GM23338 (cell line): ENCODE results near the gene STX8. TPM values are rescaled to one million over a fixed set of nuclear protein-coding genes. Genes with fewer than 3 reads are reported as not detected.

ENCODE experiments used
- ATAC-seq: fragments of 200-7000 bp; cut with Tn5 transposase; 3 replicates; pipeline ENCODE4 v1.9.1; 2020
- DNase-seq: peaks from one replicate; pipeline ENCODE4 v3.0.0-alpha.2; 2015; ENCODE audit warnings: low spot score
- H2AFZ ChIP-seq: fragments of 200-600 bp; sonication (generic); 2 replicates; pipeline ENCODE4 v1.8.0; 2016; ENCODE audit warnings: antibody characterized with exemption, mild to moderate bottlenecking, moderate library complexity
- H3F3A ChIP-seq: fragments of 200-600 bp; sonication (generic); replicated peaks from 2 replicates; pipeline ENCODE4 v1.8.0; 2017; ENCODE audit warnings: antibody characterized with exemption, mixed run types, low read depth
- H3K27ac ChIP-seq: fragments of 200-600 bp; sonication (generic); 2 replicates; pipeline ENCODE4 v1.6.1; 2016; ENCODE audit warnings: low read depth
- H3K27me3 ChIP-seq: fragments of 200-600 bp; sonication (generic); 2 replicates; pipeline ENCODE4 v1.8.0; 2016; ENCODE audit warnings: mild to moderate bottlenecking, mixed run types, moderate library complexity; ENCODE audit not compliant: insufficient read depth
- H3K36me3 ChIP-seq: fragments of 200-600 bp; sonication (generic); 2 replicates; pipeline ENCODE4 v1.8.0; 2016; ENCODE audit warnings: mild to moderate bottlenecking; ENCODE audit not compliant: insufficient read depth
- H3K4me1 ChIP-seq: fragments of 200-600 bp; sonication (generic); 2 replicates; pipeline ENCODE4 v1.8.0; 2016; ENCODE audit warnings: mild to moderate bottlenecking, moderate library complexity; ENCODE audit not compliant: insufficient read depth
- H3K4me2 ChIP-seq: fragments of 200-600 bp; sonication (generic); 2 replicates; pipeline ENCODE4 v1.7.1; 2017; ENCODE audit warnings: mixed run types
- H3K4me3 ChIP-seq: fragments of 200-600 bp; sonication (generic); 2 replicates; pipeline ENCODE4 v1.6.1; 2016; ENCODE audit warnings: mixed run types
- H3K79me2 ChIP-seq: fragments of 200-600 bp; sonication (generic); replicated peaks from 2 replicates; pipeline ENCODE4 v1.8.0; 2017; ENCODE audit warnings: mild to moderate bottlenecking; ENCODE audit not compliant: insufficient read depth
- H3K9me2 ChIP-seq: fragments of 200-600 bp; sonication (generic); 2 replicates; pipeline ENCODE4 v1.8.0; 2017; ENCODE audit not compliant: insufficient read depth
- H4K20me1 ChIP-seq: fragments of 200-600 bp; sonication (generic); replicated peaks from 2 replicates; pipeline ENCODE4 v1.8.0; 2017; ENCODE audit warnings: mild to moderate bottlenecking; ENCODE audit not compliant: insufficient read depth
- H3K27ac Mint-ChIP-seq: 2 replicates; pipeline ENCODE4 v1.8.0; 2020; ENCODE audit warnings: inconsistent platforms, mild to moderate bottlenecking, moderate library complexity, mixed read lengths
- H3K27me3 Mint-ChIP-seq: 3 replicates; pipeline ENCODE4 v1.8.0; 2022; ENCODE audit warnings: low read depth, mild to moderate bottlenecking, moderate library complexity, mixed read lengths, inconsistent platforms; ENCODE audit not compliant: insufficient read depth, poor library complexity
- H3K36me3 Mint-ChIP-seq: 3 replicates; pipeline ENCODE4 v1.8.0; 2021; ENCODE audit warnings: low read depth, mild to moderate bottlenecking, inconsistent platforms, moderate library complexity, mixed read lengths
- H3K4me1 Mint-ChIP-seq: 3 replicates; pipeline ENCODE4 v1.8.0; 2020; ENCODE audit warnings: mild to moderate bottlenecking, inconsistent platforms, mixed read lengths
- H3K4me3 Mint-ChIP-seq: 3 replicates; pipeline ENCODE4 v1.8.0; 2021; ENCODE audit warnings: moderate library complexity, mild to moderate bottlenecking, inconsistent platforms, mixed read lengths
- H3K9me3 Mint-ChIP-seq: 3 replicates; pipeline ENCODE4 v1.8.0; 2020; ENCODE audit warnings: moderate library complexity, mild to moderate bottlenecking, inconsistent platforms, mixed read lengths
- EZH2phosphoT487 ChIP-seq: fragments of 200-600 bp; sonication (generic); IDR thresholded peaks from one replicate; pipeline ENCODE4 v1.8.1; 2018; ENCODE audit warnings: antibody characterized with exemption; ENCODE audit not compliant: unreplicated experiment
- JUNB ChIP-seq: IDR thresholded peaks from one replicate; pipeline ENCODE4 v1.6.1; 2016; ENCODE audit warnings: antibody characterized with exemption; ENCODE audit not compliant: unreplicated experiment
- NANOG ChIP-seq: IDR thresholded peaks from 2 replicates; pipeline ENCODE4 v1.6.1; 2016; ENCODE audit warnings: antibody characterized with exemption, borderline replicate concordance
- POLR2AphosphoS5 ChIP-seq: IDR thresholded peaks from 2 replicates; pipeline ENCODE4 v1.6.1; 2016; ENCODE audit warnings: antibody characterized with exemption, low read depth
- STAT1 ChIP-seq: IDR thresholded peaks from one replicate; pipeline ENCODE4 v1.6.1; 2016; ENCODE audit warnings: antibody characterized with exemption; ENCODE audit not compliant: unreplicated experiment
- ZNF331 ChIP-seq: fragments of 250-450 bp; sonication (Bioruptor Pico); IDR thresholded peaks from 2 replicates; pipeline ENCODE4 v1.5.0; 2020; ENCODE audit warnings: low read depth, mild to moderate bottlenecking, moderate library complexity
- ZNF462 ChIP-seq: fragments of 250-450 bp; sonication (Bioruptor Pico); IDR thresholded peaks from 2 replicates; pipeline ENCODE4 v1.5.0; 2020; ENCODE audit warnings: mild to moderate bottlenecking, moderate library complexity
- polyA plus RNA-seq: library from polyadenylated mRNA; unstranded; fragments of >200 nt; fragmentation: Nextera tagmentation; extraction: Ambion mirVana; gene quantifications from 2 replicates; pipeline ENCODE4 v1.2.1, GENCODE V29; 2016
- total RNA-seq: library from RNA; depleted of rRNA; stranded (reverse); fragments of >200 nt; shearing (Covaris generic); gene quantifications from 2 replicates; pipeline ENCODE4 v1.2.3, GENCODE V29; 2014

STX8 gene
- total and polyA plus RNA-seq, 2 experiments from 2014 or later: 59.4 to 82.3 TPM

GRCh38 chr17:9229826-9230201 is 345.8 kb downstream of the STX8 start (continued):
- TF ChIP-seq ZNF462 (CRISPR knock-in tag): no peak
- no peak for TF ChIP-seq JUNB
- no peak for TF ChIP-seq NANOG
- no peak for TF ChIP-seq ZNF331 (CRISPR knock-in tag)
- no peak for TF ChIP-seq EZH2phosphoT487

GRCh38 chr17:9229160-9229825 is 346.3 kb downstream of the STX8 start:
- no peaks in the 10 kb centered on the region for H3K36me3 ChIP-seq
- Mint-ChIP-seq H3K4me3 (no peak overlapping the region), H3K36me3 (no peaks in the 10 kb centered on the region), H3K27ac (no peak overlapping the region), H3K9me3 (no peaks in the 10 kb centered on the region), H3K4me1 (no peaks in the 10 kb centered on the region; the same call in 1 of the 3 replicates), H3K27me3 (peaks cover 9% of the 10 kb centered on the region)
- no peaks in the 10 kb centered on the region for H3K9me2 ChIP-seq
- H3F3A ChIP-seq: no peaks in the 10 kb centered on the region
- ATAC-seq (no peak), DNase-seq (no peak)
- H3K27me3 ChIP-seq: no peaks in the 10 kb centered on the region
- no peak overlapping the region for H3K27ac ChIP-seq
- no peak overlapping the region for H3K4me2 ChIP-seq
- no peaks in the 10 kb centered on the region; the same call in 1 of the 2 replicates for H3K4me1 ChIP-seq
- no peaks in the 10 kb centered on the region for H3K79me2 ChIP-seq
- no peak overlapping the region for H2AFZ ChIP-seq
- H4K20me1 ChIP-seq: no peaks in the 10 kb centered on the region
- no peak overlapping the region for H3K4me3 ChIP-seq
- TF ChIP-seq POLR2AphosphoS5 (no peak), ZNF331 (CRISPR knock-in tag) (no peak), ZNF462 (CRISPR knock-in tag) (no peak), STAT1 (no peak), EZH2phosphoT487 (no peak)
